DMS153 treated with DMSO at 0.1 percent for 48 hours (cell line): ENCODE results near the gene IGSF21.

Source experiments
- DNase-seq: peaks from one replicate; lab custom pipeline; 2025; ENCODE audit not compliant: unreplicated experiment; lab: John Stamatoyannopoulos, UW

Gene IGSF21

DNA sequence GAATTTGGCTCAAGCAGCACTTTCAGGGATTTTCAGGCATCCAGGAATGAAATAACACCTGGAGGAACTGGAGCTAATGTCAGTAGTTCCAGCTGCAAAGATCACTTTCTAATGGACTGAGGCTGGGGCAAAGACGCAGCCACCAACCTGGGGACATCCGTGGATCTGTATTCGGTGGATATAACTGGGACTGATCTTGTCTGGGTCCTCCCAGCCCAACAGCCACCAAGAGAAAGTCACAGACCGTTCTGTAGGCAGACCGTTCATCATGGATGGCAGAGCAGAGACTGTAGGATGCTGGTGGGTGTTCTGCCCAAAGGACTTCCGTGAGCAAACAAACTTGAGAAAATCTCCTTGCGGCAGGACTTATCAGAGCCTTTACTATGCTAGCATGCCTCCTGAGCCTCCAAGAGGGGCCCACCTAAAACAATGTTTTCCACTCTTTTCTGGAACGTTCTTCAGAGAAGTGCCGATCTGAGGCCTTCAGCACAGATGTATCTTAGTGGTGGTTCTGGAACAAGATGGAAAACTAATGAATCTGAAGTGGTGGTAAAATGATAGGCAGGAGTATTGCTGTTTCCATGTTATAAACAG lies 287.1 kb downstream of the IGSF21 start:
- DNase-seq: no peak

DNA sequence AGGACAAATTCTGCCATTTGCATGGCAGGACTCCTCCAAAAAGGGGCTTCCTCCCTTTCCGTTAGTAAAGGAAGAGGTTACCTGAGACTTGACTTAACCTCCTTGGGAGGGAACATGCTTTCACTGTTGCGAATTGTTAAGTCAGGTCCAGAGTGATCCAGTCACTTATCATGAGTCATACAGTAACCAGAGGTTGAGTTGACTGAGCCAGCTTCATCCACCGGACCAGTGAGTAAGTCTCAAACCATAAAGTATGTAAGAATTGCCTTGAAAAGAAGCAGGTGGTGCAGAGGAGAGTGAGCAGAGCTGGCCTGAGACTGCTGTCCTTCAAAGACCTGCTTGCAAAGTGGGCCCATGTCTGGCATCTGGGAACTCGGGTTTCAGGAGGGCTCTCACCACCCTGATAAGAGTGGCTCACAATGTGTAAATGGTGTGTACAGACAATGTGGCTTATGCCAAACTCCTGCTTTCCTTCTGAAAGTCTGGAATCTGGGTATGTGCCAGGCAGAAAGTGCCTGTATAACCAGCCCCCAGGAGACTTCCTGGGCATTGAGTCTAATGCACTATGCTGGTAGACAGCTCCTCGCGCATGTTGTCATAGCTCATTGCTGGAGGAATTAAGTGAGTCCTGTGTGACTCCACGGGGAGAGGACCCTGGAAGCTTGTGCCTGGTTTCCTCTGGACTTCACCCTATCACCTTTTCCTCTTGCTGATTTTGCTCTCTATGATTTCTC lies 288.8 kb downstream of the IGSF21 start:
- no peak for DNase-seq

DNA sequence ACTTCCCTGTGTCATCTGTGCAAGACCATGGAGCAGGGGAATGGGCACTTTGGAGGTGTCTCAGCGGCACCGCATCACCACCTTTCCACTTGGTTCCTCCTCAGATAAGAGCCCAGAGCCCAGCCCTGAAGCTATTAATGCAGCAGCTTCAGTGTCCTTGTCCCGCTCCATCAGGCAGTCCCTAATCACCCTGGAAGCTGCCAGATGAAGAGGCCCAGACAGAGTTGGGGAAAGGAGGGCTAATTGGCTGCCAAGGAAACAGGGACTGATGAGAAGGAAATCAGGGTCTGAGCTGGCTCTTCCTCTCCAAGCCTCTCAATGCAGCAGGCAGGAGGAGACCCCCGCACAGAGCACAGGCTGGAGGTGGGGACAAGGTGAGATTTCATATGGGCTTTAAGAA lies 290.0 kb downstream of the IGSF21 start:
- no peak for DNase-seq

DNA sequence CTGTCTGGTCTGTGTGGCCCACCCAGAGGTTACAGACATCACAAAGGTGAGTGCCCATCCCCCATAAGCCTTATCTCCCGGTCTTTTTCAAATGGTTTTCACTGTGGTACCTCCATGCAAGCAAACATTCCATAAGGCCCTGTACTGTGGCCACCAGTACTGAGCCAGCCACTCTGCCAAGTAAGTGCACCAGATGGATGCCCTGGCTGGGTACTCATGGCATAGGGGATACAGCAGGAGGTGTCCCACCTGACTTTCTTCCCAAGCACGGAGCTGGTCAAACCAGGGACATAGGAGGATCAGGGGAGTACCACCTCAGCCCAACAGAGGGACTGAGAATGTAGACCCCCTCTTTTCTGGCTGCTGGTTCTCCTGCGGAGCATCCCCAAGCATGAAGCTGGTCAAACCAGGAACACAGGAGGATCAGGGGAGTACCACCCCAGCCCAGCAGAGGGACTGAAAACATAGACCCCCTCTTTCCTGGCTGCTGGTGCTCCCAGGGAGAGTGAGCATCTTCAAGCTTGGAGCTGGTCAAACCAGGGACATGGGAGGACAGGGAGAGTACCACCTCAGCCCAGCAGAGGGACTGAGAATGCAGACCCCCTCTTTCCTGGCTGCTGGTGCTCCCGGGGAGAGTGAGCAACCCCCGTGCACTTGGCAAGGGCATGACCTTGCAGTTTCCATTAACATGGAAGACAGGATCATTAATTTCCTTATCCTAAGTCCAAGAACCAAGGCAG lies 291.4 kb downstream of the IGSF21 start:
- DNase-seq: no peak

DNA sequence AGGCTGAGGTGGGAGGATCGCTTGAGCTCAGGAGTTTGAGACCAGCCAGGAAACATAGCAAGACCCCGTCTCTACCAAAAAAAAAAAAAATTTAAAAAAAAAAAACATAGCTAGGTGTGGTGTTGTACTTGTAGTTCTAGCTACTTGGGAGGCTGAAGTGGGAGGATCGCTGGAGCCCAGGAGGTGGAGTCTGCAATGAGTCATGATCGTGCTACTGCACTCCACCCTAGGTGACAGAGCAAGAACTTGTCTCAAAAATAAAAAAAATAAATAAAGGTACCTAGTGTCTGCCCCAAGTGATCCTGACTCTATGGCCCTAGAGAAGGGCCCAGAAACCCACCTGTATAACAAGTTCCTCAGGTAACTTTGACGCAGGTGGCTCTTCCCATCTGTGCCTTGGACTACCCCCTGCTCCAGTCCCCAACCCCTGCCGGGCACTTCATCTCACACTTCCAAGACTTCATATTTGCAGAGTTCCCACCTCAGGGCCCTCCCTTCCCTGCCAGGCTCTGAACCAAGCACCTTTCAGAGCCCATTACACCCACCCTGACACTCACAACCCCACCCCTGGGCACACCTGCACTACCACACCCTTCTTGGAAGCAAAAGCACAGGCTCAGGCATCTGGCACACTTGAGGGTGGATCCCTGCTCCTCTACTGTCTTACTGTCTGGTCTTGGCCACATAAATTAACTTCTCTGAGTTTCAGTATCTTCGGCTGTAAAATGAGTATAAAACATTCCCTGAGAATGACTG lies 292.9 kb downstream of the IGSF21 start:
- DNase-seq: no peak

DNA sequence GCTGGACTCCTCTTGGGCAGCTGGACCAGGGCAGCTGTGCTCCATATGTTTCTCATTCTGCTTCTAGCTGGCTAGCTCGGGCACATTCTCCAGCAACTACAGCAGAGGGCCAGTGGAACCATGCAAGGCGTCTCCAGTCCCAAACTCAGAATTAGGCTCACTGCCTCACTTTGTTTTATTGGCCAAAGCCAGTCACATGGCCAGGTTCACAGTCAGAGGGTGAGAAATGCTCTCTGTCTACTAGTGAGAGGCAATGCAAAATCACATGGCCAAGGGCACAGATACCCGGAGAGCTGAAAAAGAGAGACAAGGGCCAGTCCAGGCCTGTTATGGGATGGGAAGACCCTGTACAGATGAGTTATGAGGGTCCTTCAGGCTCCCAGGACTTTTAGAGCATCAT lies 294.3 kb downstream of the IGSF21 start:
- DNase-seq: no peak

DNA sequence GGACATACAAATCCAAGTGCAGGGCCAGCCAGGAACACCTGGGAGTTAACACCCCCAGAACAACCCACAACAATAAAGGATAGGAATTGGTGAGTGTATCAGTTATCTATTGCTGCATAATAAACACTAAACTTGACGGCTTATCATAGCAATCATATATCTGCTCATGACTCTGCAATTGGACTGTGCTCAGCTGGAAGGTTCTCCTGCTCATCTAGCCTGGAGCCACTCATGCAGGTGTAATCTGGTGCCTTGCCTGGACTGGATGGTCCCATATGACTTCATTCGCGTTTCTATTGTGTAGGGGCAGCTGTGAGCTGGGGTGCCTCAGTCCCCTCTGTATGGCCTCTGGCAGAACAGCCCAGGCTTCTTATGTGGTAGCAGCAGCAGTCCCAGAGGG lies 296.9 kb downstream of the IGSF21 start:
- DNase-seq: no peak

DNA sequence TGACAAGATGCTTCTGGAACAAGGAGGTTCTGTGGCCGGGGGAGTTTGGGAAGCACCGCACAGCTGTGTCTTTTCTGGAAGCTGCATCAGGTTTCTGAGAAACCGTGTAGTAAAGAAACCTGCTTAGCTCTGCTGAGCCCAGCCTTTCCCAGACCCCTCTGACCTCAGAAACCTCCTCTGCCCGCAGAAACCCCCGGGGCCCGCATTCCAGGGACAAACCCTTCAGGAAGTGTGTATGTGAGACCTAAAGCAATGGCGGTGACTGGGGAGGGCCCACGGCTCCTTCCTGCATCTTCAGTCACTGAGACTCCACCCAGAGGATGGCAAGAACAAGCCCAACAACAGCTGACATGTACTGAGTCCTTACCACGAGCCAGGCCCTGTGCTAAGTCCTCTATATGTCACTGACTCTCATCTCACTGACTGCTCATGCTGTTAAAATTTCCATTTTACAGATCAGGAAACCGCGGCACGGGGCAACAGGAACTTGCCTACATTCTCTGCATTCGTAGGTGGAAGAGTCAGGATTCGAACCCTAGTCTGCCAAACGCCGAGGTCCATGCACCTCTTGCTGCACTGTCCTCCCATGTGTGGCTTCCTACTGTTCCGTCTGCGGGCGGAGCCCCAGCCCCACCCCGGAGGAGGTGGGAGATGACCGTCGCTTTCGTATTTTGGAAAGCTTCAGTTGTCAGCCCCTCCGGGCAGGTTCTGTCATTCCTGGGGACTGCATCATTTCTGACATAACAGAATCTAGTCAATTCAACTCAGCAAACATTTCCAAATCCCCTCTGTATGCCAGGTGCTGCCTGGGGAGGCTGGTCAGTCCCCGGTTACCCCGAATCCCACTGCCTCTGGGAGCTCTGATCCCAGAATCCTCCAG lies 299.8 kb downstream of the IGSF21 start:
- no peak for DNase-seq

DNA sequence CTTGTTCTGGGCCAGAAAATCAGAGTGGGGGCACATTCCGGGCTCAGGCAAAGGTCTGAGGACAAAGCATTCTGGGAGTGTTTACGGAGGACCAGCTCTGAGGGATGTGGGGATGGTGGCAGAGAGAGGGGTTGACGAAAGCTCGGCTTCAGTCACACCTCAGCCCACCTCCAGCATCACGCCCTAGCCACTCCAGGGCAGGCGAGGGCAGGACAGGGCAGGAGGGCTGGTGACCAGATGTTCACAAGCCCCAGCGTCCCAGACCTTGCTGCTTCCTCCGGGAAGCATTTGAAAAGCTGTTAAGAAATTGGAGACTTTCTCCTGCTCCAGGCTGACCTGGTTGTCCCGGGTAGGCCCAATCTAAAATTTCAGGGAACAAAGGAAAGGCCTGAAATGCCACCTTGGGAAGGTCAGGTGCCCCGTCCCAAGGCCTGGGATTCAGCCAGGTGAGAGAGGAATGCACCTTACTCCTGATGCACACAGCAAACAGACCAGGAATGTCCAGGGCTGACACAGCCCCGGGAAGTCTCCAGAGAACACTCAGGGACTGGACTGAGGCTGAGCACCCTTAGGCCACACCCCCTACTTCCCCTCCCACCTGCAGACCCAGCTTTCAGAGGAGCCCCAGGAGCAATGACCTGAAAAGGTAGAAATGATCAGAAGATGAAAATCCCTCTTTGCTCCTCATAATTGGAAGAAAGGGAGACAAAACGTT lies 301.2 kb downstream of the IGSF21 start:
- DNase-seq: no peak

DNA sequence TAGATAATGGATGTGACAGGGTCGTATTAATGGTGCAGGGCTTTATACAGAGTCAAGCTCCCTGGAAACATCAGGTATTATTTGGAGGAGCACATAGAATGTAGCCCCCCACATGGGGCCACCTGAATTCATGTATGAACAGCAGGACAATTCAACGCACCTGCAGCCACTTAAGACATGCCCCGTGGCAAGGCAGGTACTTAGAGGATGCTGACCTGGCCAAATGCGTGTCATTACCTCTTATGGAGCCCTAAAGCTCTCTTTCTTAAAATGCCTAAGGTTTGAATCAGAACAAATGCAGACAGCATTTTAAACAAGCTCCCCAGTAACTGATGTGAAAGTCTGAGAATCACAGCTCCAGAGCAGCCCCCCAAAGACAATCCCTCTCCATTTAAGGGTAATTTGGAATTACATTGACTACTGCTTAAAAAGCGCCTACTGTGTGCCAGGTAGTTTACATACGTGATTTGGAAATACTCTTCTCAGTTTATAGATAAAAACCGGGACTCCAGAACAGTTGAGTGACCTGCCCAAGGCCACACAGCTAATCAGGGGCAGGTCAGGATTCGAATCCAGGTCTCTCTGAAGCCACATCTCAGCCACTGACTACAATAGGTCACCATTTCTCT lies 302.1 kb downstream of the IGSF21 start:
- no peak for DNase-seq

DNA sequence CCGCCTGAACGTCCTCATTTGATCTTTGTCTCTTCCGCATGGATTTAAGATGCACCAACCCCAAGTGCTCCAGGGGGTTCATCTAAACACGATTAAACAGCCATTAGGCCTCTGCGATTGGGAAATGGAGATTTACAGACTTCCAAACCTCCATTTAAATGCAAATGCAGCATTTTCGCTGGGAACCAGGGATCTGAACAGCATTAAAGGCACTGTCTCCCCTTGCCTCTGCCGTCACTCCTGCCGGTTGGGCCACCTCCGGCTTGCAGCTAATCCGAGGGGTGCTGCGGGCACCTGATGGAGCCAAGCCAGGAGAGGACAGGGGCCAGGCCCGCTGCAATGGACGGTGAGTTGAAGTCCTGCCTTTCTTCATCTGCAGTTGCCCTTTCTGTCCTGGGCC lies 302.8 kb downstream of the IGSF21 start:
- no peak for DNase-seq

DNA sequence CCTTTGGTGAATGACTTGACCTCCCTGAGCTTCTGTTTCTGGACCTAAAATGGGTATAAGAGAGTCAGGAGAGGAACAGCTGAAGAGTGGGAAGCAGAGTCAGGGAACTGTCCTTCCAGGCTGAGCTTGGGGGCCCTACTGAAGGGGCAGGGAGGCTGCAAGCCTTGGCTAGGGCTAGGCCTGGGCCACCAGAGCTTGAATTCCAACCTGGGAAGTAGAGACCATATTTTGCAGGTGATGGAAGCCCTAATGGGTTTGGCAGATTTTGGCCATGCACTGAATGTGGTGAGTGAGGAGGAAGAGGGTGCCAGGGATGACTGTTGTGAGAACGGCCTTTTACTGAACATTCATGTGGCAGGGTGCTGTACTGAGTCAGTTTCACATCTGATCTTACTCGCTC lies 303.7 kb downstream of the IGSF21 start:
- no peak for DNase-seq

DNA sequence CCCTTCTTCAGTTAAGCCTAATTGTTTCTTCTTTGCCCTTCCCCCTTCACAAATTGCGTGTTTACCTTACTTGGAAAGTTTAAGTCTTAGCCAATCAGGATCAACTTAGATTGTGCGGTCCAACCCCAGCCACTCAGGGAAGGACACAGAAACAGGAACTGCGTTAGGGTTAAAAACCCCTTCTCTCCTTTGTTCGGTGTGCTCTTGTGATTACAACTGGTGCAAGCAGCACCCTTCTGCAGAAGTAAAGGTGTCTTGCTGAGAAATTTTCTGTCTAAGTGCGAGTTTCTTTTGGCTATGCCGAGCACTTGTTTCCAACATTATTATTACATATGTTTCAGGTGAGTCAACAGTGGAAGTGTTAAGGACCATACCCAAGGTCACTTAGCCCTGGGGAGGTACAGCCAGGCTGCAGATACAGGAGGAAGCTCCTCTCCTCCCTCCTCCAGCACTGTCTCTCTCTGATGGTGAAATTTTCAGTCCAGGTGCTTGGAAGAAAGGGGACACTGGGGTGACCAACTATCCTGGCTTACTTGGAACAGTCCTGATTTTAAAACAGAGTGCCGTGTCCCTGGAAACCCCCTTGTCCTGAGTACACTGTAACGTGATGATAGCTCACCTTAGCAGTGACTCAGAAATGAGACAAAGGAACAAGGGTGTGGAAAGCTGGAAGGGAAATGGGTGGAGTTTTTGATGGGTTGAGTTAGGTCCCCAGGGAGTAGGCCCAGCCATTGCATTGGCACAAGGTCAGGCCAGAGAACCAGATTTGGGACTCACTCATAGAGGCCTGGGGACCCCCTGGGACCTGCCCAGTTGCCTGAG lies 304.4 kb downstream of the IGSF21 start:
- DNase-seq: no peak

DNA sequence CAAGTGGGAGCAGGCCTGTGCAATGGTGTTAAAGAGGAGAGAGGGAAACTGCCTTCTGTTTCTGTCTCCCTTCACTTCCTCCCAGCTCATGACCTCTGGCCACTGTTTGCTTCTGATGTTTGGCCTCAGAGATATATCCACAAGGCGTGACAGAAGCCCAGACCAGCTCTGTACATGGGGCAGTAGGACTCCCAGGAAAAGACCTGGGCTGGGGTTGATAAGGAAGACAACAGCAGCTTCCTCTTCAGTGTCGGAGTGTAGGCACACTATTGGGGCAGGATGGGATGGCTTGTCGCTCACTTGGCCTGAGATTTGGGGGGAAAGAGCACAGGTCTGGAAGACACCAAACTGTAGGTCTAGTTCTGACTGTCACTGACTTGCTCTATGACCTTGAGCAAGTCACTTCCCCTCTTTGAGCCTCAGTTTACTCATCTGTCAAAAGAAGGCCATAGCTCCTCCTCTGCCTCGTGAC lies 305.3 kb downstream of the IGSF21 start:
- no peak for DNase-seq

DNA sequence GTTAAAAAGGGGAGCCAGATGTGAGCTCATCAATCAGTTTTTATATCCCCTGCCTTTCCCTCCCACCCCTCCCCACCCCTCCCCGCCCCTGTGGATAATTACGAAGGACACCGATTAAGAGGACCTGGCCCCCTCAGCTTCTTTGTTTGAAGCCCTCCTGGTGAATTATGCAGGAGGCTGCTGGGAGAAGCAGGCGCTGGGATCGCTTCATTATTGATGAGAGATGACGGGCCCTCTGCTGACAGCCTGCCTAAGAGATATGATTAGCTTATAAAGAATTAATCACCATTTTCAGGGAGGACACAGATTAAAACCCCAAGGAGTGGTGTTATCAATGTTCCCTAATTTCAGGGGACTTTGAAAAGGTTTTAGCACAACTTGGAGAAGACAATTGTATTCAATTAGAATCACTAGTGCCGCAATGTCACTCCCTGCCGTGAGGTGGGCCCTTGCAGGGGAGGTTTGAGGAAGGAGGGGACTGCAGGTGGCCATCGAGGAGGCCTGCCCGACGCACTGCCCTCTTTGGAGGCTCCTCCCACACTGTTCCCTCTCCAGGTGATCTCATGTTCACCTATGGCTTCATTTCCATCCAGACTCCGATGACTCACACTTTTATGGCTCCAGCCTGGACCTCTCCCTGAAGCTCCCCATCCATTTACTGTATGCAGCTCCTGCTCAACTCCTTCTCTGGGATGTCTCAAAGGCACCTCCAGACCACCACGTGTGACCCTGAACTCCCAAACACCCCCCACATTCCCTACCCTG lies 306.1 kb downstream of the IGSF21 start:
- DNase-seq: no peak

DNA sequence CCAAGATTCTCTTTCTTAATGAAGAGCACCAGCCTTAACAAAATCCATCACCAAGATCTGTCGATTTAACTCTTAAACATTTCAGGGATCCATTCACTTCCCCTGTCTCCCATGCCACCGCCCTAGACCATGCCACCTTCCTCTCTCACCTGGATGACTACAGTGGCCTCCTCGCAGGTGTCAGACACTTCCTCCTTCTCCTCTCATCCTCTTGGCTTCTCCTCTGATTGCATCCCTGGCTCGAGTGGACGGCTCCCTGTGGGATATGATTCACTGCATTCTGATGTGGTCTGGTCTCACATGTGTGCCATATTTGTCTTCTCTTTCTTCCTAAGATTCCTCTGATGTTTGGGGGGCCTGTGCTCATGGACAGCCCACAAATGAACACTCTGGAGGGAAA lies 306.7 kb downstream of the IGSF21 start:
- DNase-seq: no peak

DNA sequence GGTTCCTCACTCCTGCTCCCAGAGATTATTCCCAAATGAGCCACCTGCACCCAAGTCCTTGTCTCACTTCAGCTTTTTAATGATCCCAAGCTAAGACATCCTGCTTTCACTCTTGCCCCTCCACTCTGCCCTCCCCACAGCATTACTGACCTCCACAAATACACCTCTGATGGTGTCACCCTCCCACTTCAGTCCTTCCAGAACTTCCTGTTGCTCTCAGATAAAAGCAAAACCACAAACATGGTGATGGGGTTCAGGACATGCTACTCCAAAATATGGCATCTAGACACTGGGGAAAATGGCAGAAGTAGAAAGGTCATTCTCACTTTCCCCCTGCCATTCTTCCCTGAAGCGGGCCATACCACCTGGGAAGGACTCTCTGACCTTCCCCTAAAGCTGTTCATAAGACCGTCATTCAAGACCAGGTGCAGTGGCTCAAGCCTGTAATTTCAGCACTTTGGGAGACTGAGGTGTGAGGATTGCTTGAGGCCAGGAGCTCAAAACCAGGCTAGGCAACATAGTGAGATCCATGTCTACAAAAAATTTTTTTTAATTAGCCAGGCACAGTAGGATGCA lies 307.4 kb downstream of the IGSF21 start:
- DNase-seq: no peak
